Immature natural killer cell (primary cell): ENCODE data around the gene ART3. TPM values are rescaled to one million over a fixed set of nuclear protein-coding genes. Genes with fewer than 3 reads are reported as not detected.

ENCODE experiments used
- DNase-seq, 3 donors: peaks; one replicate each; pipeline ENCODE4 v3.0.0; 2022; ENCODE audit warnings: mixed read lengths in 1 of 3
- H3K27ac Mint-ChIP-seq, 6 donors: one replicate each; pipeline ENCODE4 v1.8.0; 2020; ENCODE audit warnings: mixed read lengths in 6 of 6, mild to moderate bottlenecking in 5 of 6, inconsistent platforms in 4 of 6, moderate library complexity in 3 of 6
- H3K27me3 Mint-ChIP-seq, 3 donors: one replicate each; pipeline ENCODE4 v1.8.0; 2020 to 2021; ENCODE audit warnings: low read depth in 3 of 3, mild to moderate bottlenecking in 3 of 3, mixed read lengths in 3 of 3, moderate library complexity in 3 of 3, inconsistent platforms in 1 of 3
- H3K36me3 Mint-ChIP-seq, 3 donors: one replicate each; pipeline ENCODE4 v1.8.0; 2020; ENCODE audit warnings: mixed read lengths in 3 of 3, inconsistent platforms in 2 of 3, mild to moderate bottlenecking in 2 of 3
- H3K4me1 Mint-ChIP-seq, 2 donors: one replicate each; pipeline ENCODE4 v1.8.0; 2020; ENCODE audit warnings: inconsistent platforms in 2 of 2, mild to moderate bottlenecking in 2 of 2, mixed read lengths in 2 of 2, moderate library complexity in 1 of 2
- H3K4me3 Mint-ChIP-seq, 5 donors: one replicate each; pipeline ENCODE4 v1.8.0; 2020; ENCODE audit warnings: mild to moderate bottlenecking in 5 of 5, mixed read lengths in 5 of 5, inconsistent platforms in 3 of 5, moderate library complexity in 3 of 5
- H3K9me3 Mint-ChIP-seq, 6 donors: one replicate each; pipeline ENCODE4 v1.8.0; 2020; ENCODE audit warnings: mild to moderate bottlenecking in 6 of 6, mixed read lengths in 6 of 6, inconsistent platforms in 4 of 6, moderate library complexity in 3 of 6
- polyA plus RNA-seq, 3 donors: library from polyadenylated mRNA; unstranded; fragments of 300-500 nt; fragmentation: Illumina TruSeq; gene quantifications; one replicate each; pipeline ENCODE4 v1.2.3, GENCODE V29; 2021

ART3 gene
- polyA plus RNA-seq, 3 donors from 2014 or later: not detected

DNA sequence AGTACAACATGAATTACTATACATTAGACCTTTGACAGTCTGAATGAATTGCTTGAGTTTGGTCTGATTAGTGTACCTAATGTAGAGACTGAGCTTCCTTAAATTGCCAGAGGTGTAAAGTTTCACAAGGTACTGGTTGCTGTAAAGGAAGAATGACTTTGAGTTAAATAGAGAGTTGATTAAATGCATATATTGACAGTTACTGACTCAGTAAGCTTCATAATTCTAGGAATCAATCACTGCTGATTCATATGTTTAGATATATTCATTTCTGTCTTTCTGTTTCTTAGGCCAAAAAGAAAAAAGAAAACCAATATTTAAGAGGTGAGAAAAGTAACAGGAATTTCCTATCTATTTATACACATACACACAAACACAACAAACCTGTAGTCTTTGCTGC is 16.2 kb upstream of the ART3 start:
- Mint-ChIP-seq H3K4me3 (no peak overlapping the region), H3K36me3 (no peaks in the 10 kb centered on the region), H3K27me3 (peaks cover 0 to 6% (median 5%) of the 10 kb centered on the region in 3 donors), H3K9me3 (no peaks in the 10 kb centered on the region), H3K4me1 (no peaks in the 10 kb centered on the region), H3K27ac (no peak overlapping the region)
- DNase-seq: no peak

DNA sequence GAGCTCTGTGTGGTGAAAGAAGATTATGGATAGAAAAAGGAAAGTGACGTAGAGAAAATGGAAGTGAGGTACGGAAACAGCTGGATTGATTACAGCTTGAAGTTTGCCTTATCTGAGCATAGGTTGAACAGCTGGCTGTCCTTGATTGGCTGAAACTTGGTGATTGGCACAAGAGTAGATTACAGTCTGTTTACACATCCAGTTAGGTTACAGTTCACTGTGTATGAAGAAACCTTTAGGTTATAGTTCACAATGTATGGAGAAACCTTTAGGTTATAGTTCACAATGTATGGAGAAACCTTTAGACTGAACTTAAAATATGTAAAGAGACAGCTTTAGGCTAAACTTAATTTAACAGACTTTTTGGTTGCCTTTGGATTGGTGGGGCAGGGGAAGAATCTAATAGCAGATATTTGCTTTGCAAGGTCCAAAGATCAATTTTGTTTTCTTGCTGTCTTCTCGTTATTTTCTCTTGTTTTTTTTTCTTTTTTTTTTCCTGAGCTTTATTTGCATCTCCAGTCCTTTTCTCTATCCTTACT is 15.6 kb upstream of the ART3 start:
- H3K27ac Mint-ChIP-seq: no peak overlapping the region
- no peaks in the 10 kb centered on the region for H3K4me1 Mint-ChIP-seq
- H3K36me3 Mint-ChIP-seq: no peaks in the 10 kb centered on the region
- H3K4me3 Mint-ChIP-seq: no peak overlapping the region
- peaks cover 0 to 6% (median 5%) of the 10 kb centered on the region in 3 donors for H3K27me3 Mint-ChIP-seq
- DNase-seq: no peak
- H3K9me3 Mint-ChIP-seq: no peaks in the 10 kb centered on the region

DNA sequence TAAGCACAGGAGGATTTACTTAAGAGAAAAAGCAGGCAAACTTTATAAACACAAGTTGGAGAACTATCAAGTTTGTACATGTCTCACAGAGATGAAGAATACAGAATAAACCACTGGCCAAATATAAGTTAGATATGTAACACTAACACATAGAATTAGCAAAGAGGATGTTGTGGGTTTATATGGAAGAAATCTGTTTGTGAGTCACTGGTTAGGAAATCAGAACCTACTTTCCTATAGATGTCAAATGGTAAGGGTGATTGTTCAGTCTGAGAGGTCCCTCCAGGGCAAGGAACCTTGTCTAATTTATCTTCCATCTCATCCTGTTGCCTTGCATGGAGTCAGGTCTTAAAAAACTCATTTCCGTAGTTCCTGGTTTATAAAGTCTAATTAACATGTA is 14.8 kb upstream of the ART3 start:
- H3K4me3 Mint-ChIP-seq: no peak overlapping the region
- no peak overlapping the region for H3K27ac Mint-ChIP-seq
- H3K9me3 Mint-ChIP-seq: no peaks in the 10 kb centered on the region
- H3K4me1 Mint-ChIP-seq: no peaks in the 10 kb centered on the region
- H3K27me3 Mint-ChIP-seq: peaks cover 0 to 6% (median 5%) of the 10 kb centered on the region in 3 donors
- no peaks in the 10 kb centered on the region for H3K36me3 Mint-ChIP-seq
- DNase-seq: no peak

DNA sequence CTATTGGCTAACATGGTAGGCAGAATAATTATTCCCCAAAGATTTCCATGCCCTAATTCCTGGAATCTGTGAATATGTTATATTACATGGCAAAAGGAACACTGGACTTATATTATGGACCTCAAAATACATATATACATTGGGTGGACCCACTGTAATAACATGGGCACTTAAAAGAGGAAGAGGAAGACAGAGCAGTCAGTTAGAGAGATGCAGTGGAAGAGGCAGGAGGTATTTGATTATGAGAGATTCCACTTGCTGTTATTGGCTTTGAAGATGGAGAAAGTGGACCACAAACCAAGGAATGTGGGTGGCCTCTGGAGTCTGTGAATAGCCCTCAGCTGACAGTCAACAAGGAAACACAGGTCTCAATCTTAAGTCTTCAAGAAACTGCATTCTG is 14.0 kb upstream of the ART3 start:
- H3K27me3 Mint-ChIP-seq: peaks cover 0 to 5% (median 3%) of the 10 kb centered on the region in 3 donors
- H3K36me3 Mint-ChIP-seq: no peaks in the 10 kb centered on the region
- no peak overlapping the region for H3K4me3 Mint-ChIP-seq
- H3K9me3 Mint-ChIP-seq: no peaks in the 10 kb centered on the region
- no peak overlapping the region for H3K27ac Mint-ChIP-seq
- DNase-seq: no peak
- H3K4me1 Mint-ChIP-seq: no peaks in the 10 kb centered on the region

DNA sequence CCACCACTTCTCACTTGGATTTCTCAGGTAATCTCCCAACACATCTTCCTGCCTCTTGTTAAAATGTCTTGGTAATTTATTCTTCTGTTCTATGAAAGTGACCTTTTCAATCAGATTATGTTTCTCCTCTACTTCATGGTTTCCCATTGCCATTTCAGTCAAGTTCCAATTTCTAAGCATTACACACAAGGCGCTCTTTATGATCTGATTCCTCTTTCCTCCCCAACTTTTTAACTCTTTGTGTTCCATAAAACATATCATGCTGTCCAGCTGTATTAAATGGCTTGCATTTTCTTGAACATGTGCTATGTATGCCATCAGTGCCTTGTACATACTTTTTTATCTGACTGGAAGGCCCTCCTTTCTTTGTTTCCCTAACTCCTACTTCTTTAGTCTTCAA is 13.1 kb upstream of the ART3 start:
- H3K4me3 Mint-ChIP-seq: no peak overlapping the region
- no peaks in the 10 kb centered on the region for H3K4me1 Mint-ChIP-seq
- H3K27ac Mint-ChIP-seq: no peak overlapping the region

DNA sequence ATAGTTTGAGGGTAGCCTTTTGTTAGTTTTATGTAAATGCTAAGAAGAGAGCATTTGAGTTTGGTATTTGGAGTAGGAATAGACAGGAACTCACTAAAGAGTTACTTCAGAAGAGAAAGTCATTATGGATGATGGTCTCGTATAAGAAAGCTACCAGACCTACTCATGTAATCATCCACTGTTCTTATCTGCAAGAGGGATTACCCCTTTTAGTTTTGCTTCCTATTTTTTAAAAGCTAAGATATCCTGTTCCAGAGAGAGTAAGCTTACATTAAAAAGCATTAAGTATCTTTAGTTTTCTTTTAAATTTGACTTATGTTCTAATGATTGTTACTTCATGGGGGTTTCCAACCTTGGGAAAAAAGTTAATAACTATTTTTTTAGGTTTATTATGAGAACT is 12.5 kb upstream of the ART3 start:
- peaks cover 0 to 5% (median 3%) of the 10 kb centered on the region in 3 donors for H3K27me3 Mint-ChIP-seq
- no peak overlapping the region for H3K4me3 Mint-ChIP-seq
- no peaks in the 10 kb centered on the region for H3K4me1 Mint-ChIP-seq
- H3K9me3 Mint-ChIP-seq: no peaks in the 10 kb centered on the region
- H3K27ac Mint-ChIP-seq: no peak overlapping the region
- DNase-seq: no peak
- no peaks in the 10 kb centered on the region for H3K36me3 Mint-ChIP-seq

More for the DNA sequence above, 13.1 kb upstream of the ART3 start:
- H3K36me3 Mint-ChIP-seq: no peaks in the 10 kb centered on the region
- H3K27me3 Mint-ChIP-seq: peaks cover 0 to 5% (median 3%) of the 10 kb centered on the region in 3 donors
- no peak for DNase-seq
- H3K9me3 Mint-ChIP-seq: no peaks in the 10 kb centered on the region

DNA sequence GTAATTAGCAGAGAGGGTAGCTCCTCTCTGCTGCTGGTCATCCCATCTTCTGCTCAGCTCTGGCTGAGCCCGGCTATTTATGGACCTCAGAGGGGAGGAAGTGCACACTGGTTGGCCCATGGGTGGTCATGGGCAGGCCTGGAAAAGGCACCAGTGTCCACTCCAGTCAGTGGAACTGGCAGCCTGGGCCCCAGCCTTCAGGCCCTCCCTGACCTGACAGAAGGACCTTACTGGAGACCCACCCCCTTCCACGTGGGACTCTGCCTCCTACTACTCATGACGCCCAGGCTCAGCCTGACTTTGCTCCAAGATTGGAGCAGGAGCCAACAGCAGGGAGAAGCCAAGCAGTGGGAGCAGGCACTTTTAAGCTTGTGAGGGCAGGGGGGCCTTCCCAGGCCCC is 8.0 kb upstream of the ART3 start:
- Mint-ChIP-seq H3K4me3 (no peak overlapping the region), H3K27ac (no peak overlapping the region), H3K9me3 (no peaks in the 10 kb centered on the region), H3K36me3 (no peaks in the 10 kb centered on the region), H3K27me3 (peaks cover 0 to 2% (median 0%) of the 10 kb centered on the region in 3 donors), H3K4me1 (no peaks in the 10 kb centered on the region)
- DNase-seq: no peak

DNA sequence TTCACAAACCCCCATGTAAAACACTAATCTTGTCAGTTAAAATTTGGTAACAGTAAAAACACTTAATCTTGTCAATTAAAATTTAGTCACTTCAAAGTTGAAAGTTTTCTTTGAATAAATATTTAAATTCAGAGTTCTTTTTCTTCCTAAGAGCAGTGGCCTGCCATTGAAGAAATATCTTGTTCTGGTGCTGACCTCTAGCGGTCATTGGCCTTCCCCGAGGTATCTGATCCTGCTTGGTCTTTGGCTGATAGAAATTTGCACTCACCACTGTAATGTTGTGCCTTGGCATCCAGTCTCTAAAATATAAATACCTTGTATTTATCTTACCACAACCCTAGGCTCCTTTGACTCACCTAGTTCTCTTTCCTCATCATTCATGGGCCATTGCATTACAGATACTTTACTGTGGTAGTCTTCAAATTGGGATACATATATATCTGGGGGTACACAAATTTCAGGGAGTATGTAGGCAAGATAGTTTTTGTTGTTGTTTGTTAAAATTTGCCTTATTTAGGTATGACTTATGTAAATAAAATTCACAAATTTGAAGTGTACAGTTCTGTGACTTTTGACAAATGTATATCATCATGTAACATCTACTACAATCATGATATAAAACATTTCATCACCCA is 6.7 kb upstream of the ART3 start:
- H3K9me3 Mint-ChIP-seq: no peaks in the 10 kb centered on the region
- H3K4me1 Mint-ChIP-seq: no peaks in the 10 kb centered on the region
- no peaks in the 10 kb centered on the region for H3K36me3 Mint-ChIP-seq
- DNase-seq: peak; percentile 23 to 59 (median 48)
- peaks cover 0 to 2% (median 0%) of the 10 kb centered on the region in 3 donors for H3K27me3 Mint-ChIP-seq
- no peak overlapping the region for H3K4me3 Mint-ChIP-seq
- H3K27ac Mint-ChIP-seq: no peak overlapping the region

DNA sequence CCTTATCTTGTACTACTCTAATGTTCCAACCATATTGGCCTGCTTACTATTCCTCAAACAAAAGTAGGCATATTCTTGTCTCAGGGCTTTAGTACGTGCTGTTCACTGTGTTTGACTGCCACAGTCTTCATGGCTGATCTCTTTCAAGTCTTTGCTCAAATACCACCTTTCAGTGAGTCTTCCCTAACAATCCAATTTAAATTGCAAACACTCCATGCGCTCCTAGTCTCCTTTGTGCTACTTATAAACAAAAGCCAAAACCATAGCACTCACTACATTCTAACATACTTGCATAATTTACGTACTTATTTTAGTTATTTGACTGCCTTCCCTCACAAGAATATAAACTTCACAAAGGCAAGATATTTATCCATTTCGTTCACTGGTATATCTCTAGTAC is 1.7 kb upstream of the ART3 start:
- H3K36me3 Mint-ChIP-seq: no peaks in the 10 kb centered on the region
- H3K9me3 Mint-ChIP-seq: no peaks in the 10 kb centered on the region
- H3K27me3 Mint-ChIP-seq: peaks cover 0 to 2% (median 0%) of the 10 kb centered on the region in 3 donors
- no peaks in the 10 kb centered on the region for H3K4me1 Mint-ChIP-seq
- H3K4me3 Mint-ChIP-seq: no peak overlapping the region
- H3K27ac Mint-ChIP-seq: no peak overlapping the region
- no peak for DNase-seq

DNA sequence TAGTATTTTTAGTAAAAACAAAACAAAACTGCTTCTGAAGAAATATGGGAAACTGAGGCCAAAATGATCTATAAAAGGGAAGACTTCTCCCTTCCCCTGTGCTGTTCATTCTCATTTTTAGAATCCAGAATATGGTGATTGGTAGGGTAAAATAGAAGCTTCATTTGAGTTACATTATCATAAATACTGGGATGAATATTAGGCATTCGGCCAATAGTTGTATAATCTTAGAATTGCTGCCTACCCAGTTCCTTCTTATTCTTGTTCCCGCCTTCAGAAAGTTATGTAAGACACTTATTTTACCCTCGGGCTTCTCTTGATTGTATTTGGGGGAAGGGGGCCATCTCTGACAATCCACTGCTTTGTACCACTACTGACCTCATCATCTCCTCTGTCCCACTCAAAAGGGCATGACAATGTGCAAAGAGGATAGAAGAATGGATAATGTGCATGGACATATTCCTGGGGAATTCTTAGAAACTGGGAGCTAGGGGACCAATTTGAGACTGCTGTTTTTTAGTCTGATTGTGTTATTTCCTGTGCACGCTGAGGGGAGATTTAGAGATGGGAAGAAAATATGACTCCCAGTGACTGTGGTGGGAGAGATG is 588 bp downstream of the ART3 start:
- no peak overlapping the region for H3K27ac Mint-ChIP-seq
- no peak overlapping the region for H3K4me3 Mint-ChIP-seq
- no peak for DNase-seq
- H3K9me3 Mint-ChIP-seq: no peaks in the 10 kb centered on the region
- H3K4me1 Mint-ChIP-seq: no peaks in the 10 kb centered on the region
- peaks cover 0 to 2% (median 0%) of the 10 kb centered on the region in 3 donors for H3K27me3 Mint-ChIP-seq
- no peaks in the 10 kb centered on the region for H3K36me3 Mint-ChIP-seq

DNA sequence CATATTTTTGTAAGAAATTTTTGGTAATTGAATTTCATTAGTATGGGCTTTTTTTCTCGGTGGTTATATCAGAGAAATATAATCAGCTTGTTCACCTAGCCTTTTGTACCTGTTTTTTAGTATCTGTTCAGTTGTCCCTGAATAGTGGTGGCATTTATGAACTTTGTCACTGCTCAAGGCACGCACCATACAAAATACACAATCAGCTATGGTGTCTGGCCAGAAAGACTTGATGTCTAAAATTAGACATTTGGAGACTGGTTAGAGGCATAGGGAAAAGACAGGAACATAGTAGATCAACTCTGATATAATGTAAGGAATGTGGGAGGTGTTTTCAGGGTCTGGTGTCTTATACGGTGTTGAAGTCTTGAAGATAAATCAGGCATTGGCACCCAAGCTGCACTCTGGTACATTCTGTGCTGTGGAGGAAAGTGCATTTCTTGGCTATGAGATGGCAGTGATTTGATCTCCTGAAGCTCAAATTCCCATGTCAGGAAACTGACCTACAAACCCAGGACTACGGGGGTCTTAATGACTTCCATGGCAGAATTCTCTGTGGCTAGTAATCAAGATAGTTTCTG is 3.6 kb downstream of the ART3 start:
- no peak for DNase-seq
- Mint-ChIP-seq H3K4me3 (no peak overlapping the region), H3K9me3 (no peaks in the 10 kb centered on the region), H3K27ac (no peak overlapping the region), H3K27me3 (peaks cover 0 to 2% (median 0%) of the 10 kb centered on the region in 3 donors), H3K4me1 (no peaks in the 10 kb centered on the region), H3K36me3 (no peaks in the 10 kb centered on the region)

DNA sequence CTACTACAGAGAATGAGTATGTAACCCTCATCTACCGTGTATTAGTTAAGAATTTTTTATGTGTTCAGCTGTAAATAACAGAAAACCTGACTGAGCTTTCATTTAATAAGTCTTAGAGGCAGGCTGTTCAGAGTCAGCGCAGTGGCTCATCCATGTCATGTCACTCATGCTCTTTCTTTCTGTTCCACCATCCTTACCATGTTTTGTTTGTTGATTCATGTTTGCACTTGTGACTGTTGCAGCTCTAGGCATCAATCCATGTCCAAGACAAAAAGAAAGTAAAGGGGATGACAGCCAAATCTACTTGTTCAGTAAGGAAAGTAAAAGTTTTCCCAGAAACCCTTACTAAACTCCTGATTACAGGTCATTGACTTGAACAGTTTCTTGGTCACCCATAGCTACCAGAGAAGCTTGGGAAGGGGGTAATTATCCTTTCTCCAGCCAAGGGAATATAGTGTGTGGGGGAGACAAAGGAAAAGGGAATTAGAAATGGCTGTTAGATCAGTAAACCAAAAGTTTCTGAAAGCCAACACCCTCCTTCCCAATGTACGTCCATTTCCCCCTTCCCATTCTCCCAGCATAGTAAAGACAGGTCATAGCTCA is 9.0 kb downstream of the ART3 start:
- H3K27ac Mint-ChIP-seq: no peak overlapping the region
- DNase-seq: no peak
- no peaks in the 10 kb centered on the region for H3K4me1 Mint-ChIP-seq
- no peaks in the 10 kb centered on the region for H3K36me3 Mint-ChIP-seq
- no peak overlapping the region for H3K4me3 Mint-ChIP-seq
- H3K9me3 Mint-ChIP-seq: no peaks in the 10 kb centered on the region
- no peaks in the 10 kb centered on the region for H3K27me3 Mint-ChIP-seq

DNA sequence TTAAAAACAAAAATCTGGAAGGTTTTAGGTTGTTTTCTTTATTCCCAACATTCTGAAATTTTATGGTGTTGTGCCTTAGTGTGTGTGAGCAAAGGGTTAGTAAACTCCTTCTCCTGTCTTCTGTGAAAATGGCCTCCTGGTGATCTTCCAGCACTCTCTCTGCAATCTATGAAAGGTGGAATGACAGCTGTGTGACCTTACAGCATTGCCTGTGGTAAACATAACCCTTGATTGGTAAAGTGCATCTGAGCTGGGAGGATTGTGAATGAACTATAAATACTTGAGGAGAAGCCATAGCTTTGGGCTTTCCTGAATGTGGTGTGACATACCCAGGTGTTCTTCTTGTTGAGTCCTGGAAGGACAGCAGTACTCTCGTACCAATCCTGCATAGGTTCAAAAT is 10.0 kb downstream of the ART3 start:
- H3K4me1 Mint-ChIP-seq: peaks cover 0 to 3% of the 10 kb centered on the region in 2 donors
- H3K27me3 Mint-ChIP-seq: no peaks in the 10 kb centered on the region
- H3K9me3 Mint-ChIP-seq: no peaks in the 10 kb centered on the region
- no peak overlapping the region for H3K27ac Mint-ChIP-seq
- H3K36me3 Mint-ChIP-seq: no peaks in the 10 kb centered on the region
- no peak overlapping the region for H3K4me3 Mint-ChIP-seq
- no peak for DNase-seq

DNA sequence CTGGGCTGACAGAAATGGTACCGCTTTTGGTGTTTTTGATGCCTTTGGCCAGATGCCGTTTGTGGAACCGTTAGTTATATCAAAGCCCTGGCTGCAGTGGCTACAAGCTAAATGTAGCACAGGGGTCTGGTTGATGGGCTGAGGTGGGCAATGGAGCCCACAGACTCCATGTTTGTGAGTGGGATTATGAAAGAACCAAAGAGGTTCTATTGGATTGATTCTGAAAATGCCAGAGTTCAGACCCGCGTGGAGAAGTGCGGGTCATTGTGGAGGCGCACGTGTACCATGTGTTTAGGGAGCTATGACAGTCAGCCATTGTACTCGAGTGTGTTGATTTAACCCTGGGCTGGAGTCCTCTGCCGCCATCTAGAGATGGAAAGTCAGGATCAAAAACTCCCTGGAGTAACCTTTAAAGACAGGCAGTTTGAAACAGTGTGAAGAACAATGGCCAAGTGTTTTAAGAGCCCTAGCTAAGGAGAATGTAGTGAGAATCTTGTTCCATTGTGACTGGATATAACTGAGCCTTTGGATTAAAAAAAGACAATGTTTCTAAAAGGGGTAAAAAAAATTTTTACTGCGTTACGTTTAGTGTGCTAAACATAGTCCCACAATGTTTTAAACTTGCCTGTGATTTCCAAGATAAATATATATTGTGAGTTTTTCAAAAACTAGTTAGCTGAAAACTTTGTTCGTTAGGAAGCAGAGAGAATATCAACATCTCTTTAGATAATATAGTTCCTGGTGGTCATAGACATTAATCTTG is 12.7 kb downstream of the ART3 start:
- H3K27me3 Mint-ChIP-seq: no peaks in the 10 kb centered on the region
- H3K9me3 Mint-ChIP-seq: no peaks in the 10 kb centered on the region
- DNase-seq: no peak
- H3K4me3 Mint-ChIP-seq: no peak overlapping the region
- H3K36me3 Mint-ChIP-seq: no peaks in the 10 kb centered on the region
- H3K4me1 Mint-ChIP-seq: peaks cover 6 to 7% of the 10 kb centered on the region in 2 donors
- no peak overlapping the region for H3K27ac Mint-ChIP-seq
